C4-2B (cell line): ENCODE results near the gene PICALM.

Experiments used
- CTCF ChIP-seq: fragments of 450-650 bp; conservative IDR thresholded peaks from 2 replicates; pipeline ENCODE4 v1.5.1; 2017; ENCODE audit warnings: mild to moderate bottlenecking
- ZFX ChIP-seq: fragments of 450-650 bp; IDR thresholded peaks from 2 replicates; pipeline ENCODE4 v1.6.1; 2017

- TF ChIP-seq CTCF (no peak), ZFX (no peak)
These were observed 33.7 kb downstream of the PICALM start for GRCh38 chr11:86035164-86035563.
